Tongue (tissue), 2 donors: ENCODE data around the gene WDSUB1. TPM values are rescaled to one million over a fixed set of nuclear protein-coding genes. Genes with fewer than 3 reads are reported as not detected.

Experiments used
- DNase-seq: peaks from one replicate; pipeline ENCODE4 v3.0.0-alpha.2; 2015
- total RNA-seq: library from RNA; depleted of rRNA; stranded (reverse); fragments of >200 nt; gene quantifications from one replicate; pipeline ENCODE4 v1.2.3, GENCODE V29; 2014

WDSUB1 gene
- total RNA-seq = 11.2 TPM

- DNase-seq = peak; percentile 73
These were observed at the start of gene WDSUB1 for GRCh38 chr2:159285929-159286708. WDSUB1 (minus strand) TSS chr2:159286703; CDS start chr2:159283069, 3,634 bp downstream.

- DNase-seq = no peak
These were observed 40.2 kb upstream of the WDSUB1 start for GRCh38 chr2:159326569-159327255.

GRCh38 chr2:159322419-159322818, 35.9 kb upstream of the WDSUB1 start:
- DNase-seq = no peak

GRCh38 chr2:159317392-159318088, 31.0 kb upstream of the WDSUB1 start:
- DNase-seq = no peak

- no peak for DNase-seq
These were observed 21.4 kb upstream of the WDSUB1 start for GRCh38 chr2:159307942-159308341.

GRCh38 chr2:159300586-159300985, 14.1 kb upstream of the WDSUB1 start:
- no peak for DNase-seq

- no peak for DNase-seq
These were observed 12.5 kb upstream of the WDSUB1 start for GRCh38 chr2:159298967-159299366.

GRCh38 chr2:159297042-159297707, 10.7 kb upstream of the WDSUB1 start:
- no peak for DNase-seq

- no peak for DNase-seq
These were observed 5.7 kb upstream of the WDSUB1 start for GRCh38 chr2:159292157-159292556.

GRCh38 chr2:159290289-159290907, 3.9 kb upstream of the WDSUB1 start:
- DNase-seq = peak; percentile 67

- no peak for DNase-seq
These were observed 1.2 kb upstream of the WDSUB1 start for GRCh38 chr2:159287733-159288132.

GRCh38 chr2:159286709-159287441, 372 bp upstream of the WDSUB1 start:
- peak; percentile 98 for DNase-seq

- DNase-seq = no peak
These were observed 1.1 kb downstream of the WDSUB1 start for GRCh38 chr2:159285433-159285832.

GRCh38 chr2:159283529-159283928, 3.0 kb downstream of the WDSUB1 start:
- no peak for DNase-seq

- DNase-seq = no peak
These were observed 5.5 kb downstream of the WDSUB1 start for GRCh38 chr2:159281002-159281401.

GRCh38 chr2:159279700-159280099, 6.8 kb downstream of the WDSUB1 start:
- no peak for DNase-seq

- DNase-seq = no peak
These were observed 11.4 kb downstream of the WDSUB1 start for GRCh38 chr2:159275111-159275510.

GRCh38 chr2:159272156-159272555, 14.3 kb downstream of the WDSUB1 start:
- DNase-seq = no peak

- no peak for DNase-seq
These were observed 15.6 kb downstream of the WDSUB1 start for GRCh38 chr2:159270744-159271379.

- no peak for DNase-seq
These were observed 18.6 kb downstream of the WDSUB1 start for GRCh38 chr2:159267921-159268320.

GRCh38 chr2:159266554-159266953, 19.9 kb downstream of the WDSUB1 start:
- DNase-seq = no peak
